Osteocyte (in vitro differentiated cells): ENCODE data around the gene ADGRA3. TPM values are rescaled to one million over a fixed set of nuclear protein-coding genes. Genes with fewer than 3 reads are reported as not detected.
"Not testable (repeated sequence)": the region's sequence is repeated elsewhere in the genome, so short reads cannot be mapped to it uniquely, and the experiment has no call there.

ENCODE experiments used
- DNase-seq: peaks from one replicate; pipeline ENCODE4 v3.0.0; 2021; ENCODE audit warnings: mixed read lengths; ENCODE audit not compliant: unreplicated experiment; ENCODE audit errors: extremely low spot score
- H3K27ac Mint-ChIP-seq: one replicate; pipeline ENCODE4 v1.8.0; 2021; ENCODE audit warnings: mild to moderate bottlenecking, mixed read lengths; ENCODE audit not compliant: unreplicated experiment
- H3K27me3 Mint-ChIP-seq: one replicate; pipeline ENCODE4 v1.8.0; 2021; ENCODE audit warnings: mixed read lengths; ENCODE audit not compliant: unreplicated experiment
- H3K36me3 Mint-ChIP-seq: one replicate; pipeline ENCODE4 v1.8.0; 2021; ENCODE audit warnings: mixed read lengths; ENCODE audit not compliant: unreplicated experiment
- H3K4me1 Mint-ChIP-seq: one replicate; pipeline ENCODE4 v1.8.0; 2021; ENCODE audit warnings: mixed read lengths; ENCODE audit not compliant: unreplicated experiment
- H3K4me3 Mint-ChIP-seq: one replicate; pipeline ENCODE4 v1.8.0; 2021; ENCODE audit warnings: mild to moderate bottlenecking, moderate library complexity, mixed read lengths; ENCODE audit not compliant: unreplicated experiment
- H3K9me3 Mint-ChIP-seq: one replicate; pipeline ENCODE4 v1.8.0; 2021; ENCODE audit warnings: mixed read lengths; ENCODE audit not compliant: unreplicated experiment
- total RNA-seq: library from RNA; stranded (reverse); gene quantifications from 2 replicates; pipeline ENCODE4 v1.2.1, GENCODE V29; 2021
- TF ChIP-seq, protein P1 (sequence below): fragments of 200-600 bp; sonication (generic); IDR thresholded peaks from 2 replicates; pipeline ENCODE4 v1.5.0; 2021; ENCODE audit warnings: antibody characterized with exemption, mild to moderate bottlenecking, moderate library complexity

Gene ADGRA3
- total RNA-seq, 1 donor from 2014 or later = 32.2 TPM

DNA sequence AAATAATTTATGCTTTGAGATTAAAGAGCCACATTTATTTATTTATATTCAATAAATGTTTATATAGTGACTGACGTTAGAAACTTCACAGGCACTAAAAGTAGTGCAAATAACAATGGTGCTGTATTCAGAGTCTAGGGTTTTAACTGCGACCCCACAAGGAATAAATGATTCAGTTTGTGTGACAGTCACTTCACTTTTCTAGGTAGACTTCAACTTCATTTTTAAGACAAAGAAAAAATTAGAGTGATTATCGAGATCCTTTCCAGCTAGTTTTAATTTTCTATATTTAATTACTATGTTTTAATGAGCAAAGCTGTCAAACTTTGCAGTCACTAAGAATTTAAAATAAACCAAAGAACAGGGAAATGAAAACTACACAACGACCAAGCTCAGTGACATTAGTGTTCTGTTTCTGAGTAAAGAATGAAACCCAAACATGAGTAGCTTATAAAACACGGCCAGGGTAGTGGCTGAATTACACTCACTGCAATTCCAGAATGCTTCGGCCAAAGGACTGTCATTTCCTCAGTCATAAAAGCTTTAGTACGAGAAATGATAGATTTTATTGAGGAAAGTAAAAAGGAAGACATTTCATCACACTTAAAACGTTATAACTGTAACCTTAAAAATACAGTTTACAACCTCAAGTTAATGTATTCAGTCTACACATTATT is 38.6 kb downstream of the ADGRA3 start:
- Mint-ChIP-seq H3K27ac (no peak overlapping the region), H3K36me3 (peaks cover 5% of the 10 kb centered on the region), H3K4me3 (no peak overlapping the region), H3K9me3 (no peaks in the 10 kb centered on the region), H3K4me1 (peaks cover 22% of the 10 kb centered on the region), H3K27me3 (no peaks in the 10 kb centered on the region)
- DNase-seq = no peak
- TF ChIP-seq, protein P1, sequence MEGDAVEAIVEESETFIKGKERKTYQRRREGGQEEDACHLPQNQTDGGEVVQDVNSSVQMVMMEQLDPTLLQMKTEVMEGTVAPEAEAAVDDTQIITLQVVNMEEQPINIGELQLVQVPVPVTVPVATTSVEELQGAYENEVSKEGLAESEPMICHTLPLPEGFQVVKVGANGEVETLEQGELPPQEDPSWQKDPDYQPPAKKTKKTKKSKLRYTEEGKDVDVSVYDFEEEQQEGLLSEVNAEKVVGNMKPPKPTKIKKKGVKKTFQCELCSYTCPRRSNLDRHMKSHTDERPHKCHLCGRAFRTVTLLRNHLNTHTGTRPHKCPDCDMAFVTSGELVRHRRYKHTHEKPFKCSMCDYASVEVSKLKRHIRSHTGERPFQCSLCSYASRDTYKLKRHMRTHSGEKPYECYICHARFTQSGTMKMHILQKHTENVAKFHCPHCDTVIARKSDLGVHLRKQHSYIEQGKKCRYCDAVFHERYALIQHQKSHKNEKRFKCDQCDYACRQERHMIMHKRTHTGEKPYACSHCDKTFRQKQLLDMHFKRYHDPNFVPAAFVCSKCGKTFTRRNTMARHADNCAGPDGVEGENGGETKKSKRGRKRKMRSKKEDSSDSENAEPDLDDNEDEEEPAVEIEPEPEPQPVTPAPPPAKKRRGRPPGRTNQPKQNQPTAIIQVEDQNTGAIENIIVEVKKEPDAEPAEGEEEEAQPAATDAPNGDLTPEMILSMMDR = no peak

- TF ChIP-seq, protein P1 = no peak
- Mint-ChIP-seq H3K27me3 (no peaks in the 10 kb centered on the region), H3K9me3 (no peaks in the 10 kb centered on the region), H3K4me1 (peaks cover 23% of the 10 kb centered on the region), H3K36me3 (peaks cover 5% of the 10 kb centered on the region), H3K27ac (no peak overlapping the region), H3K4me3 (no peak overlapping the region)
- DNase-seq = no peak
Measured at GRCh38 chr4:22476011-22476410, 39.9 kb downstream of the ADGRA3 start.

DNA sequence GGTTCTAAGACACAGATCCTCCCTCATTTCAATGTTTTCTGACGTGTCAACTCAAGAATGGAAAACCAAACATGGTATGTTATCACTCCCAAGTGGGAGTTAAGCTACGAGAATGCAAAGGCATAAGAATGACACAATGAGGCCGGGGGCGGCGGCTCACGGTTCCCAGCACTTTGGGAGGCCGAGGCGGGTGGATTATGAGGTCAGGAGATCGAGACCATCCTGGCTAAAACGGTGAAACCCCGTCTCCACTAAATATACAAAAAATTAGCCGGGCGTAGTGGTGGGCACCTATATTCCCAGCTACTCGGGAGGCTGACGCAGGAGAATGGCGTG is 40.6 kb downstream of the ADGRA3 start:
- peaks cover 23% of the 10 kb centered on the region for H3K4me1 Mint-ChIP-seq
- peak overlapping the region; percentile 58 for H3K27ac Mint-ChIP-seq
- not testable (repeated sequence) for DNase-seq, H3K36me3 Mint-ChIP-seq, H3K9me3 Mint-ChIP-seq, H3K27me3 Mint-ChIP-seq, H3K4me3 Mint-ChIP-seq

DNA sequence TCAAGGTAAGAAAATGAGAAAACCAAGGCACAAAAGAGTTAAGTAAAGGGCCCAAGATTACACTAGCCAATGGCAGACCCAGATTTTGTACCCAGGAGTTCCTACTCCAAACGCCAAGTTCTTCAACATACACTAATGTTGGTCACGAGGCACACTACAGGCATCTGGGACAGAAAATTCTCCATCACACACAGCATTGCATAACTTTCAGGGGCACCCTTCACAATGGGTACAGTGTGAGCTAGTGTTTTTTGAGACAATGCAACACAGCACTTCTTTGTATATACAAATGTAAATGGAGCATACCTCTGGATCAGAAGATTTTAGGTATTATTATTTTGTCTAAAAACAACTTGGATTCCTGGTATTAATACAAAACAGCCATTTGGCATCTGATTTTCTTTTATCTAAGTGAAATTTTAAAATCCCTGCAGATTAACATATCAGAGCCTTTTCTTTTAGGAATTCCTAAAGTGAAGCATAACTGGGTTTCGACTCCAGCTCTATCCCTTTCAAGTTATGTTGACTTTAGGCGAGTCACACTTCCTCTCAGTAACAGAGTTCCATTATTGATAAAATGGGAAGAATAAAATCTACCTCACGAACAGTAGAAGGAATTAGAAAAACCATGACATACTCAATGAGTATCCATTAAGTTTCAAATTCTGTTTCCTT is 41.1 kb downstream of the ADGRA3 start:
- H3K27ac Mint-ChIP-seq = peak overlapping the region; percentile 58
- TF ChIP-seq, protein P1 = no peak
- H3K9me3 Mint-ChIP-seq = no peaks in the 10 kb centered on the region
- H3K4me1 Mint-ChIP-seq = peaks cover 23% of the 10 kb centered on the region
- no peak overlapping the region for H3K4me3 Mint-ChIP-seq
- no peaks in the 10 kb centered on the region for H3K27me3 Mint-ChIP-seq
- DNase-seq = no peak
- H3K36me3 Mint-ChIP-seq = peaks cover 10% of the 10 kb centered on the region

GRCh38 chr4:22473268-22473667 is 42.6 kb downstream of the ADGRA3 start:
- Mint-ChIP-seq H3K4me3 (no peak overlapping the region), H3K27me3 (no peaks in the 10 kb centered on the region), H3K9me3 (no peaks in the 10 kb centered on the region), H3K27ac (no peak overlapping the region), H3K36me3 (peaks cover 12% of the 10 kb centered on the region), H3K4me1 (peaks cover 23% of the 10 kb centered on the region)
- TF ChIP-seq, protein P1 = no peak
- no peak for DNase-seq
